Liver (tissue), 3 donors: ENCODE results near the gene KCNJ3.

Source experiments
- FOXA1 ChIP-seq: IDR thresholded peaks from 2 replicates; pipeline ENCODE4 v1.6.1; 2016; ENCODE audit warnings: antibody characterized with exemption
- GABPA ChIP-seq, 2 donors: IDR thresholded peaks in 1 of 2; conservative IDR thresholded peaks in 1 of 2; 2 replicates each; pipeline ENCODE4 v1.6.1; 2016; ENCODE audit warnings: antibody characterized with exemption in 2 of 2, mild to moderate bottlenecking in 1 of 2, moderate library complexity in 1 of 2
- NR2F2 ChIP-seq: IDR thresholded peaks from 2 replicates; pipeline ENCODE4 v1.6.1; 2016; ENCODE audit warnings: antibody characterized with exemption
- RXRA ChIP-seq, 2 donors: IDR thresholded peaks; 2 replicates each; pipeline ENCODE4 v1.6.1; 2017 to 2018; ENCODE audit warnings: antibody characterized with exemption in 2 of 2, mild to moderate bottlenecking in 1 of 2
- TF ChIP-seq, protein P1 (sequence below): fragments of 150-350 bp; IDR thresholded peaks from 2 replicates; pipeline ENCODE4 v1.5.1; 2017; ENCODE audit warnings: improper control_type of control experiment, low read depth, low read length; ENCODE audit not compliant: missing input control
- TF ChIP-seq, protein P2 (sequence below): IDR thresholded peaks from 2 replicates; pipeline ENCODE4 v1.6.1; 2016; ENCODE audit warnings: antibody characterized with exemption
- donor health status: healthy.
- donor health status: healthy.

DNA sequence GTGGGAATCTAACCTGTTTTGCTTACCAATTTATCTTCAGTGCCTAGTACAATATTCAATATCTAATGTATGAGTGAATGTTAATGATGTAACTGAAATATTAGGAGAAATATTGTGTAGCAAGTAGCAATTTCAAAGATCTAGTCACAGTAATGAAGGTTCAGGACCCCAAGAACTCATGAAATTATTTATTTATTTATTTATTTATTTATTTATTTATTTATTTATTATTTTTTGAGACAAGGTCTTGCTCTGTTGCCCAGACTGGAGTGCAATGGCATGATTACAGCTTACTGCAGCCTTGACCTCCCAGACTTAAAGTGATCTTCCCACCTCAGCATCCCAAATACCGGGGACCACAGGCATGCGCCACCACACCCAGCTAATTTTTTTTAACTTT is 126.9 kb downstream of the KCNJ3 start:
- TF ChIP-seq NR2F2 (no peak), FOXA1 (no peak), GABPA (IDR thresholded peaks at IDR 0.05 in 1 of 2, conservative IDR thresholded peaks at IDR 0.05 in 1 of 2) (no peak), RXRA (IDR thresholded peaks at IDR 0.05) (no peak)
- TF ChIP-seq, protein P1, sequence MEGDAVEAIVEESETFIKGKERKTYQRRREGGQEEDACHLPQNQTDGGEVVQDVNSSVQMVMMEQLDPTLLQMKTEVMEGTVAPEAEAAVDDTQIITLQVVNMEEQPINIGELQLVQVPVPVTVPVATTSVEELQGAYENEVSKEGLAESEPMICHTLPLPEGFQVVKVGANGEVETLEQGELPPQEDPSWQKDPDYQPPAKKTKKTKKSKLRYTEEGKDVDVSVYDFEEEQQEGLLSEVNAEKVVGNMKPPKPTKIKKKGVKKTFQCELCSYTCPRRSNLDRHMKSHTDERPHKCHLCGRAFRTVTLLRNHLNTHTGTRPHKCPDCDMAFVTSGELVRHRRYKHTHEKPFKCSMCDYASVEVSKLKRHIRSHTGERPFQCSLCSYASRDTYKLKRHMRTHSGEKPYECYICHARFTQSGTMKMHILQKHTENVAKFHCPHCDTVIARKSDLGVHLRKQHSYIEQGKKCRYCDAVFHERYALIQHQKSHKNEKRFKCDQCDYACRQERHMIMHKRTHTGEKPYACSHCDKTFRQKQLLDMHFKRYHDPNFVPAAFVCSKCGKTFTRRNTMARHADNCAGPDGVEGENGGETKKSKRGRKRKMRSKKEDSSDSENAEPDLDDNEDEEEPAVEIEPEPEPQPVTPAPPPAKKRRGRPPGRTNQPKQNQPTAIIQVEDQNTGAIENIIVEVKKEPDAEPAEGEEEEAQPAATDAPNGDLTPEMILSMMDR: no peak
- TF ChIP-seq, protein P2, sequence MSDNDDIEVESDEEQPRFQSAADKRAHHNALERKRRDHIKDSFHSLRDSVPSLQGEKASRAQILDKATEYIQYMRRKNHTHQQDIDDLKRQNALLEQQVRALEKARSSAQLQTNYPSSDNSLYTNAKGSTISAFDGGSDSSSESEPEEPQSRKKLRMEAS: no peak
